ENCODE results near the gene LEP.

LEP gene

DNA sequence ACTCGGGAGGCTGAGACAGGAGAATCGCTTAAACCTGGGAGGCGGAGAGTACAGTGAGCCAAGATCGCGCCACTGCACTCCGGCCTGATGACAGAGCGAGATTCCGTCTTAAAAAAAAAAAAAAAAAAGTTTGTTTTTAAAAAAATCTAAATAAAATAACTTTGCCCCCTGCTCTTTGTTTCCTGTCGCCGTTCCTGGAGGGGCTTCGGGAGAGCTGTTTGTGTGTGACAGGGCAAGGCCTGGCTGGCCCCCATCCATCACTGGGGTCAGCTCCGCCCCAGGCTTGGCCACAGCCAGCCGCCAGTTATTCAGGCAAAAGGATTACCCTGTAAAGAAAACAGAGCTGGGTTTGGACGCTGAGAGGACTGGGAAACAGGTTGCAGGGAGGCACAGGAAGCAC, 16.4 kb downstream of the LEP start:
- no peaks in the 10 kb centered on the region for H3K36me3 ChIP-seq (replicated peaks; ENCODE audit: low read depth, low read length)
- H3K9me3 ChIP-seq (ENCODE audit: insufficient read depth, low read length): no peaks in the 10 kb centered on the region
- H3K4me2 ChIP-seq (ENCODE audit: low read length): no peak overlapping the region
- H4K20me1 ChIP-seq (ENCODE audit: insufficient read depth, low read length): no peaks in the 10 kb centered on the region
- H3K79me2 ChIP-seq (ENCODE audit: low read length): no peaks in the 10 kb centered on the region
- H3K9ac ChIP-seq (ENCODE audit: low read length): no peak overlapping the region
- no peaks in the 10 kb centered on the region for H3K27me3 ChIP-seq (ENCODE audit: low read depth, low read length)
- no peak overlapping the region for H3K4me3 ChIP-seq (ENCODE audit: low read length)
- no peak overlapping the region for H2AFZ ChIP-seq (ENCODE audit: low read depth, low read length)
- H3K4me1 ChIP-seq (ENCODE audit: low read length): no peaks in the 10 kb centered on the region
- no peak overlapping the region for H3K27ac ChIP-seq (ENCODE audit: low read length)
- TF ChIP-seq EZH2phosphoT487 (IDR thresholded peaks at IDR 0.05; ENCODE audit: low read depth): no peak
- TF ChIP-seq, protein P1, sequence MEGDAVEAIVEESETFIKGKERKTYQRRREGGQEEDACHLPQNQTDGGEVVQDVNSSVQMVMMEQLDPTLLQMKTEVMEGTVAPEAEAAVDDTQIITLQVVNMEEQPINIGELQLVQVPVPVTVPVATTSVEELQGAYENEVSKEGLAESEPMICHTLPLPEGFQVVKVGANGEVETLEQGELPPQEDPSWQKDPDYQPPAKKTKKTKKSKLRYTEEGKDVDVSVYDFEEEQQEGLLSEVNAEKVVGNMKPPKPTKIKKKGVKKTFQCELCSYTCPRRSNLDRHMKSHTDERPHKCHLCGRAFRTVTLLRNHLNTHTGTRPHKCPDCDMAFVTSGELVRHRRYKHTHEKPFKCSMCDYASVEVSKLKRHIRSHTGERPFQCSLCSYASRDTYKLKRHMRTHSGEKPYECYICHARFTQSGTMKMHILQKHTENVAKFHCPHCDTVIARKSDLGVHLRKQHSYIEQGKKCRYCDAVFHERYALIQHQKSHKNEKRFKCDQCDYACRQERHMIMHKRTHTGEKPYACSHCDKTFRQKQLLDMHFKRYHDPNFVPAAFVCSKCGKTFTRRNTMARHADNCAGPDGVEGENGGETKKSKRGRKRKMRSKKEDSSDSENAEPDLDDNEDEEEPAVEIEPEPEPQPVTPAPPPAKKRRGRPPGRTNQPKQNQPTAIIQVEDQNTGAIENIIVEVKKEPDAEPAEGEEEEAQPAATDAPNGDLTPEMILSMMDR (IDR thresholded peaks at IDR 0.05; ENCODE audit: low read depth, low read length): no peak

- no peaks in the 10 kb centered on the region for H3K9me3 ChIP-seq (ENCODE audit: insufficient read depth, low read length)
- no peak overlapping the region for H2AFZ ChIP-seq (ENCODE audit: low read depth, low read length)
- no peak overlapping the region for H3K4me3 ChIP-seq (ENCODE audit: low read length)
- H3K4me1 ChIP-seq (ENCODE audit: low read length): no peaks in the 10 kb centered on the region
- no peaks in the 10 kb centered on the region for H3K79me2 ChIP-seq (ENCODE audit: low read length)
- peaks cover 4% of the 10 kb centered on the region; the same call in 1 of the 2 replicates for H3K27me3 ChIP-seq (ENCODE audit: low read depth, low read length)
- no peak overlapping the region for H3K27ac ChIP-seq (ENCODE audit: low read length)
- no peaks in the 10 kb centered on the region for H3K36me3 ChIP-seq (replicated peaks; ENCODE audit: low read depth, low read length)
- H4K20me1 ChIP-seq (ENCODE audit: insufficient read depth, low read length): no peaks in the 10 kb centered on the region
- H3K4me2 ChIP-seq (ENCODE audit: low read length): no peak overlapping the region
- H3K9ac ChIP-seq (ENCODE audit: low read length): no peak overlapping the region
- TF ChIP-seq EZH2phosphoT487 (IDR thresholded peaks at IDR 0.05; ENCODE audit: low read depth): no peak
- TF ChIP-seq, protein P1 (IDR thresholded peaks at IDR 0.05; ENCODE audit: low read depth, low read length): no peak
Observed at GRCh38 chr7:128259131-128260061, 18.3 kb downstream of the LEP start.

GRCh38 chr7:128260069-128260795, 19.2 kb downstream of the LEP start:
- Histone ChIP-seq H3K36me3 (replicated peaks; ENCODE audit: low read depth, low read length) (no peaks in the 10 kb centered on the region), H3K27me3 (ENCODE audit: low read depth, low read length) (peaks cover 4% of the 10 kb centered on the region; the same call in 1 of the 2 replicates), H2AFZ (ENCODE audit: low read depth, low read length) (no peak overlapping the region), H3K4me3 (ENCODE audit: low read length) (no peak overlapping the region), H3K27ac (ENCODE audit: low read length) (no peak overlapping the region), H4K20me1 (ENCODE audit: insufficient read depth, low read length) (no peaks in the 10 kb centered on the region), H3K9me3 (ENCODE audit: insufficient read depth, low read length) (no peaks in the 10 kb centered on the region), H3K9ac (ENCODE audit: low read length) (no peak overlapping the region), H3K4me2 (ENCODE audit: low read length) (no peak overlapping the region), H3K4me1 (ENCODE audit: low read length) (no peaks in the 10 kb centered on the region), H3K79me2 (ENCODE audit: low read length) (no peaks in the 10 kb centered on the region)
- TF ChIP-seq EZH2phosphoT487 (IDR thresholded peaks at IDR 0.05; ENCODE audit: low read depth): no peak
- TF ChIP-seq, protein P1 (IDR thresholded peaks at IDR 0.05; ENCODE audit: low read depth, low read length): no peak
